Measurements from ENCODE around the gene TMEM150C.

DNA sequence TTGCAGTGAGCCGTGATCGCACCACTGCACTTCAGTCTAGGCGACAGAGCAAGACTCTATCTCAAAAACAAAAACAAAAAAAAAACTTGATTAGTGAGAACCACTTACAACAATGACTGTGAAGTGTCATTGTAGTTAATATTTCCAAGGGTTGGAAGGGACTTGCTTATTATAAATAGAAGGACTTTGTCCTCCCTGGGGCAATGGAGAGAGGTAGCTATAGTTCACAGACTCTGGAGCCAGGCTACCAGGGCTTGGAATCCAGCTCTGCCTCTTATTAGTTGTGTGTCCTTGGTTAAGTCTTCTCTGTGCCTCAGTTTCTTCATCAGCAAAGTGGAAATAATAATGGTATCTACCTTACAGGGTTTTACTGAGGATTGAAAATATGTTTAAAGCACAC is 51.6 kb downstream of the TMEM150C start:
- TF ChIP-seq CSDC2 (CRISPR knock-in tag; IDR thresholded peaks at IDR 0.05) (no peak), CREB5 (CRISPR knock-in tag; IDR thresholded peaks at IDR 0.05; ENCODE audit: low read depth) (no peak), BACH2 (CRISPR knock-in tag; IDR thresholded peaks at IDR 0.05; ENCODE audit: borderline replicate concordance) (no peak), SNAI2 (CRISPR knock-in tag; IDR thresholded peaks at IDR 0.05) (no peak), CSRNP3 (CRISPR knock-in tag; IDR thresholded peaks at IDR 0.05) (no peak), TCF4 (CRISPR knock-in tag; IDR thresholded peaks at IDR 0.05; ENCODE audit: borderline replicate concordance) (no peak), ZNF70 (CRISPR knock-in tag; IDR thresholded peaks at IDR 0.05) (no peak), TSHZ2 (CRISPR knock-in tag; IDR thresholded peaks at IDR 0.05) (no peak), ZFP30 (CRISPR knock-in tag; IDR thresholded peaks at IDR 0.05) (no peak), OSR1 (CRISPR knock-in tag; IDR thresholded peaks at IDR 0.05) (no peak), PPARA (CRISPR knock-in tag; IDR thresholded peaks at IDR 0.05; ENCODE audit: borderline replicate concordance) (no peak), RARB (CRISPR knock-in tag; IDR thresholded peaks at IDR 0.05) (no peak), ZFP3 (CRISPR knock-in tag; IDR thresholded peaks at IDR 0.05) (no peak)
- TF ChIP-seq, protein P1, sequence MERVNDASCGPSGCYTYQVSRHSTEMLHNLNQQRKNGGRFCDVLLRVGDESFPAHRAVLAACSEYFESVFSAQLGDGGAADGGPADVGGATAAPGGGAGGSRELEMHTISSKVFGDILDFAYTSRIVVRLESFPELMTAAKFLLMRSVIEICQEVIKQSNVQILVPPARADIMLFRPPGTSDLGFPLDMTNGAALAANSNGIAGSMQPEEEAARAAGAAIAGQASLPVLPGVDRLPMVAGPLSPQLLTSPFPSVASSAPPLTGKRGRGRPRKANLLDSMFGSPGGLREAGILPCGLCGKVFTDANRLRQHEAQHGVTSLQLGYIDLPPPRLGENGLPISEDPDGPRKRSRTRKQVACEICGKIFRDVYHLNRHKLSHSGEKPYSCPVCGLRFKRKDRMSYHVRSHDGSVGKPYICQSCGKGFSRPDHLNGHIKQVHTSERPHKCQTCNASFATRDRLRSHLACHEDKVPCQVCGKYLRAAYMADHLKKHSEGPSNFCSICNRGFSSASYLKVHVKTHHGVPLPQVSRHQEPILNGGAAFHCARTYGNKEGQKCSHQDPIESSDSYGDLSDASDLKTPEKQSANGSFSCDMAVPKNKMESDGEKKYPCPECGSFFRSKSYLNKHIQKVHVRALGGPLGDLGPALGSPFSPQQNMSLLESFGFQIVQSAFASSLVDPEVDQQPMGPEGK (CRISPR knock-in tag; IDR thresholded peaks at IDR 0.05; ENCODE audit: borderline replicate concordance), result no peak
